HepG2 (cell line): ENCODE results near the gene WDR18. TPM values are rescaled to one million over a fixed set of nuclear protein-coding genes. Genes with fewer than 3 reads are reported as not detected.

Source experiments
- BCL6 ChIP-seq: IDR thresholded peaks from 2 replicates; pipeline ENCODE4 v1.6.1; 2016; ENCODE audit warnings: missing genetic modification reagents, missing compliant biosample characterization
- FOXA1 ChIP-seq, 2 experiments: fragments of 450-650 bp in 1 of 2; sonication (generic) in 1 of 2; formaldehyde crosslinking in 1 of 2; IDR thresholded peaks; 2 replicates each; pipeline versions ENCODE4 v1.4.0 to v1.6.1; 2016 to 2020; ENCODE audit warnings: missing genetic modification reagents in 1 of 2
- GRHL1 ChIP-seq: sonication (generic); formaldehyde crosslinking; conservative IDR thresholded peaks from 2 replicates; pipeline ENCODE4 v1.8.0; 2022; ENCODE audit warnings: missing genetic modification reagents
- HNF4A ChIP-seq: sonication (generic); formaldehyde crosslinking; IDR thresholded peaks from 2 replicates; pipeline ENCODE4 v1.4.0; 2020; ENCODE audit warnings: missing genetic modification reagents
- MED1 ChIP-seq: sonication (generic); formaldehyde crosslinking; IDR thresholded peaks from 2 replicates; pipeline ENCODE4 v1.4.0; 2020; ENCODE audit warnings: missing genetic modification reagents
- NR0B2 ChIP-seq: sonication (generic); formaldehyde crosslinking; IDR thresholded peaks from 2 replicates; pipeline ENCODE4 v1.4.0; 2020; ENCODE audit warnings: mild to moderate bottlenecking, missing genetic modification reagents
- RBAK ChIP-seq: sonication (generic); formaldehyde crosslinking; IDR thresholded peaks from 2 replicates; pipeline ENCODE4 v1.5.1; 2020; ENCODE audit warnings: mild to moderate bottlenecking, missing genetic modification reagents
- REST ChIP-seq, 2 experiments: IDR thresholded peaks; 2 replicates each; pipeline ENCODE4 v1.6.1; 2011 to 2012; ENCODE audit warnings: low read length in 2 of 2, borderline replicate concordance in 1 of 2, low read depth in 1 of 2, mild to moderate bottlenecking in 1 of 2, moderate library complexity in 1 of 2
- SETDB1 ChIP-seq: sonication (generic); formaldehyde crosslinking; IDR thresholded peaks from 2 replicates; pipeline ENCODE4 v1.5.1; 2020; ENCODE audit warnings: missing genetic modification reagents, mild to moderate bottlenecking, borderline replicate concordance
- THAP9 ChIP-seq: sonication (generic); formaldehyde crosslinking; IDR thresholded peaks from 2 replicates; pipeline ENCODE4; 2020; ENCODE audit warnings: missing genetic modification reagents, mild to moderate bottlenecking, borderline replicate concordance
- ZFAT ChIP-seq: sonication (generic); formaldehyde crosslinking; conservative IDR thresholded peaks from 2 replicates; pipeline ENCODE4 v1.8.1; 2023; ENCODE audit warnings: missing genetic modification reagents, inconsistent platforms
- ZNF18 ChIP-seq: sonication (generic); formaldehyde crosslinking; IDR thresholded peaks from 2 replicates; pipeline ENCODE4 v1.8.0; 2022; ENCODE audit warnings: mild to moderate bottlenecking, missing genetic modification reagents; ENCODE audit not compliant: insufficient replicate concordance
- ZNF274 ChIP-seq: sonication (generic); formaldehyde crosslinking; IDR thresholded peaks from 2 replicates; pipeline ENCODE4 v1.5.1; 2020; ENCODE audit warnings: mild to moderate bottlenecking, missing genetic modification reagents
- ZNF343 ChIP-seq: sonication (generic); formaldehyde crosslinking; IDR thresholded peaks from 2 replicates; pipeline ENCODE4 v1.4.0; 2020; ENCODE audit warnings: mild to moderate bottlenecking, missing genetic modification reagents
- ZNF431 ChIP-seq: sonication (generic); formaldehyde crosslinking; IDR thresholded peaks from 2 replicates; pipeline ENCODE4 v1.9.0; 2022; ENCODE audit warnings: missing genetic modification reagents, low read depth, mild to moderate bottlenecking, borderline replicate concordance
- ZNF703 ChIP-seq: sonication (generic); formaldehyde crosslinking; IDR thresholded peaks from 2 replicates; pipeline ENCODE4 v1.5.1; 2020; ENCODE audit warnings: missing genetic modification reagents, mild to moderate bottlenecking, moderate library complexity, borderline replicate concordance
- polyA plus RNA-seq, 8 experiments: library from polyadenylated mRNA; depleted of rRNA in 3 of 8; stranded (reverse) in 7 of 8; unstranded in 1 of 8; fragments of >200 nt; fragmentation: Illumina TruSeq in 4 of 8; extraction: Trizol in 4 of 8; gene quantifications; 2 replicates each; pipeline versions ENCODE4 v1.2.1 to v1.2.3, GENCODE V29; 2011 to 2016; ENCODE audit warnings: low read depth in 4 of 8, missing spikeins in 1 of 8, mixed read lengths in 1 of 8; ENCODE audit not compliant: insufficient read depth in 1 of 8
- total RNA-seq, 5 experiments: library from RNA; depleted of rRNA; stranded (reverse); fragments of >200 nt; fragmentation: Illumina TruSeq; extraction: Trizol; gene quantifications; 2 replicates each; pipeline ENCODE4 v1.2.3, GENCODE V29; 2016; ENCODE audit warnings: low read depth in 1 of 5

The WDR18 gene
- total and polyA plus RNA-seq, 2 of the 13 experiments (the other 11 are each of a cell fraction or from before 2014, with no cell fraction given) = 36.4 to 47.6 TPM

GRCh38 chr19:934865-935479 is 49.2 kb upstream of the WDR18 start (continued):
- TF ChIP-seq THAP9 (peak; percentile 69; the same call in 1 of the 2 replicates), ZFAT (no peak), HNF4A (CRISPR knock-in tag) (peak; percentile 69), GRHL1 (CRISPR knock-in tag) (no peak), FOXA1 (IDR thresholded peaks at IDR 0.05) (peak; percentile 71; the same call in 1 of the 2 replicates), FOXA1 (CRISPR knock-in tag; IDR thresholded peaks at IDR 0.05) (peak; percentile 99), ZNF431 (0 out of 2 replicates have a peak, but pooled peaks have one; percentile 71), SETDB1 (CRISPR knock-in tag) (no peak), NR0B2 (CRISPR knock-in tag) (peak; percentile 87; the same call in 1 of the 2 replicates), ZNF703 (CRISPR knock-in tag) (peak; percentile 82), REST (IDR thresholded peaks at IDR 0.05; ENCODE audit: borderline replicate concordance in 1 of 2, low read depth in 1 of 2, low read length in 2 of 2) (peak in 1 of 2 experiments; percentile 52; a peak in 1 of 4 replicates), ZNF18 (peak; percentile 61), MED1 (CRISPR knock-in tag) (peak; percentile 95), RBAK (CRISPR knock-in tag) (no peak), BCL6 (CRISPR knock-in tag) (peak; percentile 94), ZNF274 (CRISPR knock-in tag) (peak; percentile 49; the same call in 1 of the 2 replicates), ZNF343 (CRISPR knock-in tag) (0 out of 2 replicates have a peak, but pooled peaks have one; percentile 58)
